Inferior parietal cortex (tissue), 1 donor: ENCODE data around the gene IFNK.

Experiments
- DNase-seq: peaks from one replicate; pipeline ENCODE4 v3.0.0-alpha.2; 2016; ENCODE audit errors: extremely low spot score

The IFNK gene

DNA sequence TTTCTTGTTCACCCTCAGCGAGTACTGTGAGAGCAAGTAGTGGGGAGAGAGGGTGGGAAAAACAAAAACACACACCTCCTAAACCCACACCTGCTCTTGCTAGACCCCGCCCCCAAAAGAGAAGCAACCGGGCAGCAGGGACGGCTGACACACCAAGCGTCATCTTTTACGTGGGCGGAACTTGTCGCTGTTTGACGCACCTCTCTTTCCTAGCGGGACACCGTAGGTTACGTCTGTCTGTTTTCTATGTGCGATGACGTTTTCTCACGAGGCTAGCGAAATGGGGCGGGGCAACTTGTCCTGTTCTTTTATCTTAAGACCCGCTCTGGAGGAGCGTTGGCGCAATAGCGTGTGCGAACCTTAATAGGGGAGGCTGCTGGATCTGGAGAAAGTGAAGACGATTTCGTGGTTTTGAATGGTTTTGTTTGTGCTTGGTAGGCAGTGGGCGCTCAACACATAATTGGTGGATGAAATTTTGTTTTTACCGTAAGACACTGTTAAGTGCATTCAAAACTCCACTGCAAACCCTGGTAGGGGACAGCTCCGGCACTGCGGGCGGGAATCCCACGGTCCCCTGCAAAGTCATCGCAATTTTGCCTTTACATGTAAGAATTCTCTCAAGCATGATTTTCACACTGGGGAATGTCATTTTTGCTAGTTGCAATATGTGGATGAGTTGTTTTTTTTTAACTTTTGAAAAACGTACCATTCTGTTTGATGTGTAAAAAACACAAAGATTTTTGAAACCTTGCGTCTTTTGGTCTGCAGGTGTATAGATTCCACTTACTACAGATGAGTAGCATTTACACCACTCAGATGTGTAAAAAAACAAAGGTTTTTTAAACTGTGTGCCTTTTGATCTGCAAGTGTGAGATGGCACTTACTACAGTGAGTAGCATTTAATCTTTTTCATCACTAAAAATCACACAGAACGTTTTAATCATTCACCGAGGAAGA lies 49.8 kb downstream of the IFNK start:
- peak; percentile 98 for DNase-seq
